Stimulated activated CD8-positive, alpha-beta memory T cell treated with anti-CD3 and anti-CD28 coated beads, Interleukin-12 subunit alpha, Interleukin-12 subunit beta, amount 100 ng/mL, for 4 hours (primary cell): ENCODE measurements around the gene NBPF20.
"Not testable (repeated sequence)": the region's sequence is repeated elsewhere in the genome, so short reads cannot be mapped to it uniquely, and the experiment has no call there.

Experiments used
- DNase-seq: peaks from one replicate; pipeline ENCODE4 v3.0.0-alpha.2; 2020; ENCODE audit warnings: low read depth

NBPF20 gene

GRCh38 chr1:145429329-145429728, 3.9 kb upstream of the NBPF20 start:
- DNase-seq = not testable (repeated sequence)

DNA sequence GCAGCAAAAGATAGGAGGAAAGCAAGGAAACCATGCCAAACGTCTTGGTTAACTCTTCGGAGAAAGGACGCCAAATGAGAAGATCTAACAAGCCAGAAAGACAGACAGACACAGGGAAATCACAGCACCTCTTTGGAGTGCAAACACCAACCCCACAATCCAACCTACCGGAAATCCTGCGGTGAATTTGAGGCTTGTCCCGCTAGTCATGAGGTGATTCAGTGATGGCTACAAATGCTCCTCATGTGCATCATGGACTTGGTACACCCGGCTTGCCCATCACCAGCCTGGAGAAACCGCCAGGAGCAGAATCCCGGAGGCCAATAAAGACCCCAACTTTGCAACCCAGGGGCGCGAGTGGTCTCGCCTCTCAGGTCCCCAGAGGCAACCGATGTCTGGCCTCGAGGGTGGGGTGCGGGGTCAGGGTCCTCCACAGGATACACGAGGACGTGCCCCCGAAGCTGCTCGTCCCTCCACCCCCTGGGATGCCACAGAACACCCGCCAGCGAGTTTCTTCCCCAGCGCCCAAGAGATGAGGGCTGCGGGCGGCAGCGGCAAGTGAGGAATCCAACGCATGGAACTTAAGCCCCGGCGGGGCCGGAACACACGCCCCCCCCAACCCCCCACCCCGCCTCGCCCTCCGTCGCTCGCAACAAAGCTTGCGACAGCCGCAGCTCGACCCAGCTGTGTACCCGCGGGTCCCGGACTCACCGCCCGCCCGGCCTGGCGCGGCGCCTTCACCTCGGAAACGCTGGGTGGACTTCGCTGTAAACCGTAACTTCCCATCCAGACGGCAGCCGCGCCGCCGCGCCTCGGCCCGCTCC, 579 bp downstream of the NBPF20 start:
- peak; percentile 23 for DNase-seq

GRCh38 chr1:145415149-145415548, 10.3 kb downstream of the NBPF20 start:
- DNase-seq = not testable (repeated sequence)

GRCh38 chr1:145407266-145407665, 18.1 kb downstream of the NBPF20 start:
- DNase-seq = not testable (repeated sequence)

GRCh38 chr1:145404949-145405348, 20.5 kb downstream of the NBPF20 start:
- not testable (repeated sequence) for DNase-seq

DNA sequence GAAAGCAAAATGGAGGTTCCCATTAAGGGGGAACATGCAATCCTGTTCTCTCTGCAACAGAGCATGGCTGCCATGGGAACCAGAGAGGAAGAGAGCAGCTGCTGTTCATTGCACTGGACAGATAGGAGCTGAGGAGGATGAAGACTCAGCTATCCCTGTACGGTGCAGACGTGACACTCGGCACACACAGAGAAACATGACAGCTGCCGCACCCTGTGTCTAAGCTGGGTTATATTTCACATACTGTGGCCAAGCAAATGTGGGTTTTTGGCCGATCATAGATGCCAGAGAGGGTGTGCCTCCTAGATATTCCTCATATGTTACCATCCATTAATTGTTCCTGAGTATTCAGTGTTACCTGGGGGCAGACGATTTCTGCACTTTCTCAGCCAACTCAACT, 24.7 kb downstream of the NBPF20 start:
- not testable (repeated sequence) for DNase-seq
